Upper lobe of left lung (tissue), 6 donors: ENCODE data around the gene S100A6. TPM values are rescaled to one million over a fixed set of nuclear protein-coding genes. Genes with fewer than 3 reads are reported as not detected.

Experiments used
- ATAC-seq, 2 donors: fragments of 200-7000 bp; cut with Tn5 transposase; one replicate each; pipeline ENCODE4 v1.9.1; 2022; ENCODE audit warnings: mild to moderate bottlenecking in 2 of 2, moderate library complexity in 2 of 2; ENCODE audit not compliant: low FRiP score in 2 of 2
- DNase-seq, 2 donors: peaks; one replicate each; pipeline ENCODE4 v3.0.0-alpha.2; 2019 to 2020
- H3K27ac ChIP-seq, 4 donors: fragments of 200-600 bp; sonication (generic); one replicate each; pipeline ENCODE4 v1.5.1; 2016 to 2019
- H3K27me3 ChIP-seq, 4 donors: fragments of 200-600 bp; sonication (generic); one replicate each; pipeline ENCODE4 v1.5.1; 2017 to 2019
- H3K36me3 ChIP-seq, 4 donors: fragments of 200-600 bp; sonication (generic); one replicate each; pipeline ENCODE4 v1.5.1; 2016 to 2019
- H3K4me1 ChIP-seq, 4 donors: fragments of 200-600 bp; sonication (generic); one replicate each; pipeline ENCODE4 v1.5.1; 2018 to 2019
- H3K4me3 ChIP-seq, 4 donors: fragments of 200-600 bp; sonication (generic); one replicate each; pipeline ENCODE4 v1.5.1; 2017 to 2019; ENCODE audit warnings: mild to moderate bottlenecking in 2 of 4, moderate library complexity in 1 of 4
- H3K9me3 ChIP-seq, 4 donors: fragments of 200-600 bp; sonication (generic); one replicate each; pipeline ENCODE4 v1.5.1; 2018 to 2019
- CTCF ChIP-seq, 6 experiments: fragments of 450-650 bp in 4 of 6; fragments of 200-600 bp in 2 of 6; sonication (generic) in 2 of 6; IDR thresholded peaks; one replicate each; pipeline ENCODE4 v1.5.1; 2016 to 2019; ENCODE audit warnings: antibody characterized with exemption in 6 of 6
- EP300 ChIP-seq, 4 donors: sonication (generic); formaldehyde crosslinking; IDR thresholded peaks; one replicate each; pipeline ENCODE4 v1.5.1; 2017; ENCODE audit warnings: antibody characterized with exemption in 4 of 4, control low read depth in 2 of 4
- POLR2A ChIP-seq, 4 donors: fragments of 450-650 bp; IDR thresholded peaks; one replicate each; pipeline ENCODE4 v1.5.1; 2016 to 2017; ENCODE audit warnings: antibody characterized with exemption in 4 of 4, mild to moderate bottlenecking in 2 of 4
- POLR2AphosphoS5 ChIP-seq, 2 donors: sonication (generic); formaldehyde crosslinking; IDR thresholded peaks; one replicate each; pipeline ENCODE4 v1.5.1; 2017; ENCODE audit warnings: antibody characterized with exemption in 2 of 2
- WGBS, 2 donors: methylation state at CpG; one replicate each; pipeline ENCODE4 v1.1.5; 2017 to 2018; 5-methylcytosine and 5-hydroxymethylcytosine counted together
- total RNA-seq, 6 donors: library from RNA; depleted of rRNA in 4 of 6; stranded (reverse); fragments of >200 nt in 4 of 6; gene quantifications; one replicate each; pipeline versions ENCODE4 v1.1.0 to v1.2.1, GENCODE V29; 2016 to 2021
- donor health status: DM: no; HTN: no; CAD: no; lungs with moderate emphysema.
- donor health status: DM: no; HTN: yes; CAD: no; lungs with severe emphysema.

The S100A6 gene
- total RNA-seq, 6 donors from 2014 or later, result 399 to 1,595 (median 925) TPM

DNA sequence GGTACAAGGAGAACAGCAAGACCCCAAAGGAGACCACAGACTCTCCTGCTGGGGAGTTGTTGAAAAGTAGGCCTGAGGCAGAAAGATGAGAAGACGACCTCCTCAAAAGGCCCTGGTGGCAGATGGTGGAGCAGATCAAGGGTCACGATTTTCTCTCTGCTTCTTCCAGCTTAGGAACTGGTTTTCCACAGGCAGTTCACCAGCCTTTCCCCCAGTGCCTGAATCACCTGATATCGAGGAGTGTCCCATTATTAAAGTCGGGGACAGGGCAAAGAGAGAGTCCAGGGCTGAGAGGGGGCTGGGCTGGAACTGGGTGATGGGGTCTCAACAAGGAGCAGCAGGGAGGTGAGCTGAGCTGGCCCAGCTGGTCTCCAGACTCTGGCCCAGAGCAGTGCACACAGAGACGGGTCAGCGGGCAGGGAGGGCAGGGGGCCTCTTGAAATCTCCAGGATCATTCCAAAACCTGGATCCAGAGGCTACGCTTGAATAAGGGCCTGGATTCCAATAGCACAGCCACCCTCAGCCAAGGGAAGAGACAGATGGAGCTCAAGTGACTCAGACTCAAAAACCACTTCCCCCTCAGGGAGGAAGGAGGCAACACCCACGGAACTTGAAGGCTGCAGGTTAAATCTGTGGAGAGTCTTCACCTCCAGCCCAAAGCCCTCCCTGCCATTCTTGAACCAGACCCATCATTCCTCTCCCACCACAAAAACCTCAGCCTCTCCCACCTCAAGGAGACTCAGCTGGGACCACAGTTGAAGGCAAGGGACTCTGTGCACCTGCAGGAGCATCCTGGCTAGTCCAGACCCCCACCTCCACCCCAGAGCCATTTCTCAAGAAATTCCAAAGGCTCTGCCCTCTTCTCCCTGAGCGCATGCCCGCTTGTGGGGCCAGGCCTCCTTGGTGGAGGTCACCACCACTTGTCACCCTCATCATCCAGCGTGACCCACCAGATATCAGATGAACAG lies 4.9 kb upstream of the S100A6 start, which contains the start of gene S100A5:
S100A5 (minus strand) TSS at position 541 of the 968 bp plus-strand sequence. CDS start 743 bp downstream, outside the sequence.
- H3K36me3 ChIP-seq, result peaks cover 0 to 16% (median 2%) of the 10 kb centered on the region in 4 donors
- 71 to 79% methylated on average over 11 of the region's 11 CpGs for WGBS, 2 donors
- H3K4me3 ChIP-seq, result no peak within 1 kb of the TSS
- no peak for TF ChIP-seq CTCF (IDR thresholded peaks at IDR 0.05)
- TF ChIP-seq POLR2AphosphoS5 (IDR thresholded peaks at IDR 0.05), result no peak
- TF ChIP-seq POLR2A (IDR thresholded peaks at IDR 0.05), result no peak
- no peak for TF ChIP-seq EP300 (IDR thresholded peaks at IDR 0.05)
- peaks cover 59 to 71% (median 64%) of the 10 kb centered on the region in 4 donors for H3K4me1 ChIP-seq
- ATAC-seq, result peak in 1 of 2 donors; percentile 2
- no peaks in the 10 kb centered on the region for H3K9me3 ChIP-seq
- H3K27me3 ChIP-seq, result no peaks in the 10 kb centered on the region
- H3K27ac ChIP-seq, result peak within 1 kb of the TSS; percentile 57 to 88 (median 78)
- no peak for DNase-seq

- WGBS, 2 donors, result 80 to 86% methylated on average over 4 of the region's 4 CpGs
- Histone ChIP-seq H3K9me3 (no peaks in the 10 kb centered on the region), H3K36me3 (peaks cover 0 to 18% (median 3%) of the 10 kb centered on the region in 4 donors), H3K4me3 (no peak overlapping the region), H3K27me3 (no peaks in the 10 kb centered on the region), H3K27ac (peak overlapping the region in 1 of 4 donors; percentile 88), H3K4me1 (peaks cover 50 to 67% (median 57%) of the 10 kb centered on the region in 4 donors)
- ATAC-seq (no peak), DNase-seq (no peak)
- TF ChIP-seq POLR2AphosphoS5 (IDR thresholded peaks at IDR 0.05) (no peak), CTCF (IDR thresholded peaks at IDR 0.05) (no peak), POLR2A (IDR thresholded peaks at IDR 0.05) (no peak), EP300 (IDR thresholded peaks at IDR 0.05) (no peak)
Measured at GRCh38 chr1:153539395-153540093, 3.8 kb upstream of the S100A6 start.

- peaks cover 47 to 67% (median 57%) of the 10 kb centered on the region in 4 donors for H3K4me1 ChIP-seq
- DNase-seq (no peak), ATAC-seq (no peak)
- peaks cover 0 to 17% (median 8%) of the 10 kb centered on the region in 4 donors for H3K36me3 ChIP-seq
- H3K27ac ChIP-seq, result peak overlapping the region in 1 of 4 donors; percentile 46
- TF ChIP-seq CTCF (IDR thresholded peaks at IDR 0.05) (no peak), POLR2A (IDR thresholded peaks at IDR 0.05) (no peak), POLR2AphosphoS5 (IDR thresholded peaks at IDR 0.05) (no peak), EP300 (IDR thresholded peaks at IDR 0.05) (no peak)
- H3K27me3 ChIP-seq, result no peaks in the 10 kb centered on the region
- WGBS, 2 donors, result 67 to 71% methylated on average over 6 of the region's 6 CpGs
- H3K4me3 ChIP-seq, result no peak overlapping the region
- H3K9me3 ChIP-seq, result no peaks in the 10 kb centered on the region
Measured at GRCh38 chr1:153538315-153538821, 2.6 kb upstream of the S100A6 start.

- H3K9me3 ChIP-seq, result no peaks in the 10 kb centered on the region
- H3K27ac ChIP-seq, result peak overlapping the region in 3 of 4 donors; percentile 98 to 100 (median 100)
- H3K4me1 ChIP-seq, result peaks cover 47 to 67% (median 56%) of the 10 kb centered on the region in 4 donors
- TF ChIP-seq POLR2AphosphoS5 (IDR thresholded peaks at IDR 0.05) (no peak), EP300 (IDR thresholded peaks at IDR 0.05) (no peak), POLR2A (IDR thresholded peaks at IDR 0.05) (no peak), CTCF (IDR thresholded peaks at IDR 0.05) (no peak)
- WGBS, 2 donors, result 95 to 98% methylated on average over 6 of the region's 6 CpGs
- ATAC-seq, result no peak
- H3K4me3 ChIP-seq, result no peak overlapping the region
- peaks cover 0 to 11% (median 8%) of the 10 kb centered on the region in 4 donors for H3K36me3 ChIP-seq
- H3K27me3 ChIP-seq, result no peaks in the 10 kb centered on the region
- no peak for DNase-seq
Measured at GRCh38 chr1:153537376-153537730, 1.6 kb upstream of the S100A6 start.
